Activated CD4-positive, alpha-beta T cell treated with anti-CD3 and anti-CD28 coated beads, Interleukin-2, amount 50 U/mL, for 24 hours (primary cell): ENCODE results near the gene ATP8B3.

Experiments
- DNase-seq, 2 donors: peaks; one replicate each; pipeline ENCODE4 v3.0.0-alpha.2; 2020; ENCODE audit warnings: low read depth in 1 of 2, low spot score in 1 of 2

ATP8B3 gene

GRCh38 chr19:1811942-1812425 is at the start of gene ATP8B3:
Gene ATP8B3 (minus strand): TSS chr19:1812276. CDS start chr19:1811736, 540 bp downstream.
- DNase-seq, result peak in 1 of 2 donors; percentile 62

GRCh38 chr19:1861599-1862031 is 49.5 kb upstream of the ATP8B3 start:
- no peak for DNase-seq

GRCh38 chr19:1860821-1861598 is 48.9 kb upstream of the ATP8B3 start:
- DNase-seq, result no peak

- DNase-seq, result no peak
Measured at GRCh38 chr19:1860042-1860775, 48.1 kb upstream of the ATP8B3 start.

- DNase-seq, result no peak
Measured at GRCh38 chr19:1859331-1859781, 47.3 kb upstream of the ATP8B3 start.

- no peak for DNase-seq
Measured at GRCh38 chr19:1858412-1859081, 46.5 kb upstream of the ATP8B3 start.

- DNase-seq, result no peak
Measured at GRCh38 chr19:1857648-1858326, 45.7 kb upstream of the ATP8B3 start.

- no peak for DNase-seq
Measured at GRCh38 chr19:1856698-1857603, 44.9 kb upstream of the ATP8B3 start.

GRCh38 chr19:1856345-1856697 is 44.2 kb upstream of the ATP8B3 start:
- DNase-seq, result no peak

- DNase-seq, result no peak
Measured at GRCh38 chr19:1855828-1856255, 43.8 kb upstream of the ATP8B3 start.

GRCh38 chr19:1855040-1855827 is 43.2 kb upstream of the ATP8B3 start:
- no peak for DNase-seq

- DNase-seq, result no peak
Measured at GRCh38 chr19:1854542-1855039, 42.5 kb upstream of the ATP8B3 start.

- no peak for DNase-seq
Measured at GRCh38 chr19:1854039-1854541, 42.0 kb upstream of the ATP8B3 start.

- DNase-seq, result peak; percentile 62 to 72
Measured at GRCh38 chr19:1853295-1854038, 41.4 kb upstream of the ATP8B3 start.

- DNase-seq, result no peak
Measured at GRCh38 chr19:1852581-1853128, 40.6 kb upstream of the ATP8B3 start.

- no peak for DNase-seq
Measured at GRCh38 chr19:1851654-1852580, 39.8 kb upstream of the ATP8B3 start.
